WTC11 (cell line): ENCODE results near the gene RPS29. TPM values are rescaled to one million over a fixed set of nuclear protein-coding genes. Genes with fewer than 3 reads are reported as not detected.

Experiments
- ATAC-seq: fragments of 200-7000 bp; cut with Tn5 transposase; 2 replicates; pipeline ENCODE4 v1.10.0; 2021; ENCODE audit warnings: mild to moderate bottlenecking, moderate library complexity
- CTCF ChIA-PET: fragments of 300-600 bp; sonication (Branson Sonifier 250); formaldehyde crosslinking; loops from one replicate; lab custom pipeline; 2021; ENCODE audit warnings: antibody characterized with exemption; lab: Charles Lee
- POLR2A ChIA-PET: fragments of 350-600 bp; sonication (Branson Sonifier 250); formaldehyde crosslinking; loops from one replicate; lab custom pipeline; 2021; ENCODE audit warnings: antibody characterized with exemption; lab: Charles Lee
- DNase-seq: peaks from one replicate; pipeline ENCODE4 v3.0.0; 2021; ENCODE audit warnings: low spot score
- H3K27ac Mint-ChIP-seq: 2 replicates; pipeline ENCODE4 v1.8.0; 2021; ENCODE audit warnings: mixed read lengths
- H3K27me3 Mint-ChIP-seq: 2 replicates; pipeline ENCODE4 v1.8.0; 2021; ENCODE audit warnings: low read depth, mild to moderate bottlenecking, moderate library complexity, mixed read lengths
- H3K36me3 Mint-ChIP-seq: 2 replicates; pipeline ENCODE4 v1.8.0; 2021; ENCODE audit warnings: mixed read lengths
- H3K4me1 Mint-ChIP-seq: 2 replicates; pipeline ENCODE4 v1.8.0; 2022; ENCODE audit warnings: mixed read lengths
- H3K4me3 Mint-ChIP-seq: 2 replicates; pipeline ENCODE4 v1.8.0; 2021; ENCODE audit warnings: mild to moderate bottlenecking, moderate library complexity, mixed read lengths
- H3K9me3 Mint-ChIP-seq: 2 replicates; pipeline ENCODE4 v1.8.0; 2021; ENCODE audit warnings: mixed read lengths
- ATF1 ChIP-seq: sonication (generic); formaldehyde crosslinking; IDR thresholded peaks from 2 replicates; pipeline ENCODE4 v1.8.1; 2023; ENCODE audit warnings: mild to moderate bottlenecking, moderate library complexity, missing genetic modification reagents
- ATF3 ChIP-seq: sonication (generic); formaldehyde crosslinking; conservative IDR thresholded peaks from 2 replicates; pipeline ENCODE4 v1.8.1; 2022; ENCODE audit warnings: mild to moderate bottlenecking, missing genetic modification reagents
- CDX4 ChIP-seq: fragments of 250-450 bp; sonication (Bioruptor Pico); IDR thresholded peaks from 2 replicates; pipeline ENCODE4 v1.9.0; 2021; ENCODE audit warnings: moderate library complexity, mild to moderate bottlenecking, inconsistent platforms, borderline replicate concordance
- ELF4 ChIP-seq: sonication (generic); formaldehyde crosslinking; IDR thresholded peaks from 2 replicates; pipeline ENCODE4 v1.8.1; 2022; ENCODE audit warnings: low read depth, mild to moderate bottlenecking, moderate library complexity, missing genetic modification reagents
- GRHL2 ChIP-seq: fragments of 250-450 bp; sonication (Bioruptor Pico); IDR thresholded peaks from 2 replicates; pipeline ENCODE4 v1.8.0; 2022; ENCODE audit warnings: mild to moderate bottlenecking, moderate library complexity; ENCODE audit not compliant: insufficient replicate concordance, severe bottlenecking
- HMGXB4 ChIP-seq: sonication (generic); formaldehyde crosslinking; IDR thresholded peaks from 2 replicates; pipeline ENCODE4 v1.8.1; 2023; ENCODE audit warnings: mild to moderate bottlenecking, moderate library complexity, missing genetic modification reagents
- MYBL2 ChIP-seq: sonication (generic); formaldehyde crosslinking; IDR thresholded peaks from 2 replicates; pipeline ENCODE4 v1.8.1; 2023; ENCODE audit warnings: mild to moderate bottlenecking, moderate library complexity, missing genetic modification reagents
- SP1 ChIP-seq: sonication (generic); formaldehyde crosslinking; conservative IDR thresholded peaks from 2 replicates; pipeline ENCODE4 v1.8.1; 2022; ENCODE audit warnings: missing genetic modification reagents
- STAT6 ChIP-seq: sonication (generic); formaldehyde crosslinking; conservative IDR thresholded peaks from 2 replicates; pipeline ENCODE4 v1.8.1; 2023; ENCODE audit warnings: mild to moderate bottlenecking, low read depth, missing genetic modification reagents, moderate library complexity
- TEAD1 ChIP-seq: sonication (generic); formaldehyde crosslinking; IDR thresholded peaks from 2 replicates; pipeline ENCODE4 v1.8.0; 2022; ENCODE audit warnings: mild to moderate bottlenecking, missing genetic modification reagents
- TEAD4 ChIP-seq: sonication (generic); formaldehyde crosslinking; IDR thresholded peaks from 2 replicates; pipeline ENCODE4 v1.8.0; 2022; ENCODE audit warnings: mild to moderate bottlenecking, missing genetic modification reagents
- USF2 ChIP-seq: sonication (generic); formaldehyde crosslinking; IDR thresholded peaks from 2 replicates; pipeline ENCODE4 v1.8.1; 2023; ENCODE audit warnings: mild to moderate bottlenecking, missing genetic modification reagents, moderate library complexity
- ZBTB21 ChIP-seq: sonication (generic); formaldehyde crosslinking; IDR thresholded peaks from 2 replicates; pipeline ENCODE4 v1.8.1; 2023; ENCODE audit warnings: mild to moderate bottlenecking, missing genetic modification reagents, borderline replicate concordance
- total RNA-seq: library from RNA; stranded (reverse); gene quantifications from 3 replicates; pipeline ENCODE4 v1.2.3, GENCODE V29; 2021
- TF ChIP-seq, protein P1 (sequence below): fragments of 250-450 bp; sonication (Bioruptor Pico); IDR thresholded peaks from 2 replicates; pipeline ENCODE4 v1.9.0; 2021; ENCODE audit warnings: mild to moderate bottlenecking
- TF ChIP-seq, protein P2 (sequence below): sonication (generic); formaldehyde crosslinking; IDR thresholded peaks from 2 replicates; pipeline ENCODE4 v1.8.1; 2022; ENCODE audit warnings: low read depth, missing genetic modification reagents, borderline replicate concordance
- TF ChIP-seq, protein P3 (sequence below): sonication (generic); formaldehyde crosslinking; IDR thresholded peaks from 2 replicates; pipeline ENCODE4 v1.8.0; 2023; ENCODE audit warnings: mild to moderate bottlenecking, missing genetic modification reagents
- TF ChIP-seq, protein P4 (sequence below): fragments of 250-450 bp; sonication (Bioruptor Pico); IDR thresholded peaks from 2 replicates; pipeline ENCODE4 v2.1.2; 2022; ENCODE audit warnings: mild to moderate bottlenecking, moderate library complexity
- TF ChIP-seq, protein P5 (sequence below): fragments of 250-450 bp; sonication (Bioruptor Pico); IDR thresholded peaks from 2 replicates; pipeline ENCODE4 v1.8.0; 2021; ENCODE audit warnings: mild to moderate bottlenecking

RPS29 gene
- total RNA-seq, 1 experiment from 2014 or later = 2,168 TPM

DNA sequence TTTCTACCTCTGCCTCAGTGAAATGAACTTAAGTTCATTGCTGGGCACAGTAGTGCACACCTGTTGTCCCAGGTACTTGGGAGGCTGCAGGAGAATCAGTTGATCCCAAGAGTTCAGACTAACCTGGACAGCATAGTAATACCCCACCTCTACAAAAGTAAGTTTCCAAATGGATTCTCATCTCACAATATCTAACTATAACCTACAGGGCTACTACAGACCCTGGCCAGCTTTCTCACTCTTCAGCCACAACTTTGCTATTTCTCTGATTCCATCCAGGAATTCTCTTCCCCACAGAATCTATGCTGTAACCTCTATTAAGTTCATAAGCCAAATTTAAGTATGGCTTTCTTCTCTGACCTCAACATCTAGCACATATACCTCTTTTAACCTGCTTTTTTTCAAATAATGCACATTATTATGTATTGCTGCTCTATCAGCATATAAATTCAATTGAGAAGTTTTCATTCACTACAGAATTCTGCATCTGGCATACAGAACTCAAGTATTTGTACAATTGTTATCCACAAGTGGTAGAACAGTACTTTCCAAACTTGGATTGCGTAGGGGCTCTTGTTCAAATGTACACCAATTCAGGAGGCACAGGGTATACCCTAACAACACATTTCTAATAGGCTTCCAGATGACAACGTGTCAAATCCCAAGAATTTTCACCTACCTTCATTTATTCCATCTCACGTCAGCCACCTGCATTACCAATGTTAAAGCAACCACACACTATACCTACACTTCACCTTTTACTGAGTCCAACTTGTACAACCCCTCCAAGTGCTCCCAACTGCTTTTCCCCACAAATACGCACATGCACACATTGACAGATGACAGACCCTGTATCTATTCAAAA lies 3.8 kb downstream of the RPS29 start:
- Mint-ChIP-seq H3K9me3 (no peaks in the 10 kb centered on the region), H3K27me3 (peaks cover 4% of the 10 kb centered on the region; the same call in 1 of the 2 replicates), H3K36me3 (peaks cover 53% of the 10 kb centered on the region), H3K4me1 (peaks cover 39% of the 10 kb centered on the region), H3K4me3 (peak overlapping the region; percentile 95; the same call in 1 of the 2 replicates), H3K27ac (peak overlapping the region; percentile 91)
- CTCF ChIA-PET = no interaction called here
- POLR2A ChIA-PET = interaction anchor here (0.8 kb wide), 1 partner anchor 185 kb away, joined by 5 read pairs; the partner anchor contains the start of gene KLHDC2
- DNase-seq (no peak), ATAC-seq (peak; percentile 0)
- TF ChIP-seq SP1 (CRISPR knock-in tag) (no peak), ZBTB21 (CRISPR knock-in tag) (no peak), ELF4 (CRISPR knock-in tag) (no peak), TEAD1 (no peak), USF2 (no peak), HMGXB4 (no peak), TEAD4 (CRISPR knock-in tag) (no peak), MYBL2 (CRISPR knock-in tag) (no peak), GRHL2 (CRISPR knock-in tag) (no peak), ATF3 (CRISPR knock-in tag) (no peak), ATF1 (CRISPR knock-in tag) (no peak), STAT6 (CRISPR knock-in tag) (no peak), CDX4 (CRISPR knock-in tag) (no peak)
- TF ChIP-seq, protein P1, sequence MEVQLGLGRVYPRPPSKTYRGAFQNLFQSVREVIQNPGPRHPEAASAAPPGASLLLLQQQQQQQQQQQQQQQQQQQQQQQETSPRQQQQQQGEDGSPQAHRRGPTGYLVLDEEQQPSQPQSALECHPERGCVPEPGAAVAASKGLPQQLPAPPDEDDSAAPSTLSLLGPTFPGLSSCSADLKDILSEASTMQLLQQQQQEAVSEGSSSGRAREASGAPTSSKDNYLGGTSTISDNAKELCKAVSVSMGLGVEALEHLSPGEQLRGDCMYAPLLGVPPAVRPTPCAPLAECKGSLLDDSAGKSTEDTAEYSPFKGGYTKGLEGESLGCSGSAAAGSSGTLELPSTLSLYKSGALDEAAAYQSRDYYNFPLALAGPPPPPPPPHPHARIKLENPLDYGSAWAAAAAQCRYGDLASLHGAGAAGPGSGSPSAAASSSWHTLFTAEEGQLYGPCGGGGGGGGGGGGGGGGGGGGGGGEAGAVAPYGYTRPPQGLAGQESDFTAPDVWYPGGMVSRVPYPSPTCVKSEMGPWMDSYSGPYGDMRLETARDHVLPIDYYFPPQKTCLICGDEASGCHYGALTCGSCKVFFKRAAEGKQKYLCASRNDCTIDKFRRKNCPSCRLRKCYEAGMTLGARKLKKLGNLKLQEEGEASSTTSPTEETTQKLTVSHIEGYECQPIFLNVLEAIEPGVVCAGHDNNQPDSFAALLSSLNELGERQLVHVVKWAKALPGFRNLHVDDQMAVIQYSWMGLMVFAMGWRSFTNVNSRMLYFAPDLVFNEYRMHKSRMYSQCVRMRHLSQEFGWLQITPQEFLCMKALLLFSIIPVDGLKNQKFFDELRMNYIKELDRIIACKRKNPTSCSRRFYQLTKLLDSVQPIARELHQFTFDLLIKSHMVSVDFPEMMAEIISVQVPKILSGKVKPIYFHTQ = peak; percentile 93
- TF ChIP-seq, protein P2, sequence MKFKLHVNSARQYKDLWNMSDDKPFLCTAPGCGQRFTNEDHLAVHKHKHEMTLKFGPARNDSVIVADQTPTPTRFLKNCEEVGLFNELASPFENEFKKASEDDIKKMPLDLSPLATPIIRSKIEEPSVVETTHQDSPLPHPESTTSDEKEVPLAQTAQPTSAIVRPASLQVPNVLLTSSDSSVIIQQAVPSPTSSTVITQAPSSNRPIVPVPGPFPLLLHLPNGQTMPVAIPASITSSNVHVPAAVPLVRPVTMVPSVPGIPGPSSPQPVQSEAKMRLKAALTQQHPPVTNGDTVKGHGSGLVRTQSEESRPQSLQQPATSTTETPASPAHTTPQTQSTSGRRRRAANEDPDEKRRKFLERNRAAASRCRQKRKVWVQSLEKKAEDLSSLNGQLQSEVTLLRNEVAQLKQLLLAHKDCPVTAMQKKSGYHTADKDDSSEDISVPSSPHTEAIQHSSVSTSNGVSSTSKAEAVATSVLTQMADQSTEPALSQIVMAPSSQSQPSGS (CRISPR knock-in tag) = no peak
- TF ChIP-seq, protein P3, sequence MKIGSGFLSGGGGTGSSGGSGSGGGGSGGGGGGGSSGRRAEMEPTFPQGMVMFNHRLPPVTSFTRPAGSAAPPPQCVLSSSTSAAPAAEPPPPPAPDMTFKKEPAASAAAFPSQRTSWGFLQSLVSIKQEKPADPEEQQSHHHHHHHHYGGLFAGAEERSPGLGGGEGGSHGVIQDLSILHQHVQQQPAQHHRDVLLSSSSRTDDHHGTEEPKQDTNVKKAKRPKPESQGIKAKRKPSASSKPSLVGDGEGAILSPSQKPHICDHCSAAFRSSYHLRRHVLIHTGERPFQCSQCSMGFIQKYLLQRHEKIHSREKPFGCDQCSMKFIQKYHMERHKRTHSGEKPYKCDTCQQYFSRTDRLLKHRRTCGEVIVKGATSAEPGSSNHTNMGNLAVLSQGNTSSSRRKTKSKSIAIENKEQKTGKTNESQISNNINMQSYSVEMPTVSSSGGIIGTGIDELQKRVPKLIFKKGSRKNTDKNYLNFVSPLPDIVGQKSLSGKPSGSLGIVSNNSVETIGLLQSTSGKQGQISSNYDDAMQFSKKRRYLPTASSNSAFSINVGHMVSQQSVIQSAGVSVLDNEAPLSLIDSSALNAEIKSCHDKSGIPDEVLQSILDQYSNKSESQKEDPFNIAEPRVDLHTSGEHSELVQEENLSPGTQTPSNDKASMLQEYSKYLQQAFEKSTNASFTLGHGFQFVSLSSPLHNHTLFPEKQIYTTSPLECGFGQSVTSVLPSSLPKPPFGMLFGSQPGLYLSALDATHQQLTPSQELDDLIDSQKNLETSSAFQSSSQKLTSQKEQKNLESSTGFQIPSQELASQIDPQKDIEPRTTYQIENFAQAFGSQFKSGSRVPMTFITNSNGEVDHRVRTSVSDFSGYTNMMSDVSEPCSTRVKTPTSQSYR (CRISPR knock-in tag) = no peak
- TF ChIP-seq, protein P4, sequence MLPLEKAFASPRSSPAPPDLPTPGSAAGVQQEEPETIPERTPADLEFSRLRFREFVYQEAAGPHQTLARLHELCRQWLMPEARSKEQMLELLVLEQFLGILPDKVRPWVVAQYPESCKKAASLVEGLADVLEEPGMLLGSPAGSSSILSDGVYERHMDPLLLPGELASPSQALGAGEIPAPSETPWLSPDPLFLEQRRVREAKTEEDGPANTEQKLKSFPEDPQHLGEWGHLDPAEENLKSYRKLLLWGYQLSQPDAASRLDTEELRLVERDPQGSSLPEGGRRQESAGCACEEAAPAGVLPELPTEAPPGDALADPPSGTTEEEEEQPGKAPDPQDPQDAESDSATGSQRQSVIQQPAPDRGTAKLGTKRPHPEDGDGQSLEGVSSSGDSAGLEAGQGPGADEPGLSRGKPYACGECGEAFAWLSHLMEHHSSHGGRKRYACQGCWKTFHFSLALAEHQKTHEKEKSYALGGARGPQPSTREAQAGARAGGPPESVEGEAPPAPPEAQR (CRISPR knock-in tag) = no peak
- TF ChIP-seq, protein P5, sequence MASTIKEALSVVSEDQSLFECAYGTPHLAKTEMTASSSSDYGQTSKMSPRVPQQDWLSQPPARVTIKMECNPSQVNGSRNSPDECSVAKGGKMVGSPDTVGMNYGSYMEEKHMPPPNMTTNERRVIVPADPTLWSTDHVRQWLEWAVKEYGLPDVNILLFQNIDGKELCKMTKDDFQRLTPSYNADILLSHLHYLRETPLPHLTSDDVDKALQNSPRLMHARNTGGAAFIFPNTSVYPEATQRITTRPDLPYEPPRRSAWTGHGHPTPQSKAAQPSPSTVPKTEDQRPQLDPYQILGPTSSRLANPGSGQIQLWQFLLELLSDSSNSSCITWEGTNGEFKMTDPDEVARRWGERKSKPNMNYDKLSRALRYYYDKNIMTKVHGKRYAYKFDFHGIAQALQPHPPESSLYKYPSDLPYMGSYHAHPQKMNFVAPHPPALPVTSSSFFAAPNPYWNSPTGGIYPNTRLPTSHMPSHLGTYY (CRISPR knock-in tag) = peak; percentile 97
